Adrenal gland (tissue), 12 donors: ENCODE data around the gene IER3IP1. TPM values are rescaled to one million over a fixed set of nuclear protein-coding genes. Genes with fewer than 3 reads are reported as not detected.
"Not testable (repeated sequence)": the region's sequence is repeated elsewhere in the genome, so short reads cannot be mapped to it uniquely, and the experiment has no call there.

Source experiments
- DNase-seq, 7 donors: peaks; one replicate each; pipeline ENCODE4 v3.0.0-alpha.2; 2019 to 2020
- H3K27ac ChIP-seq, 5 donors: fragments of 200-600 bp; sonication (generic) in 4 of 5; 1 replicate in 3 of 5; 2 replicates in 2 of 5; pipeline versions ENCODE4 v1.5.1 to v1.8.0; 2016 to 2020; ENCODE audit warnings: mild to moderate bottlenecking in 1 of 5
- H3K27me3 ChIP-seq: fragments of 200-600 bp; 2 replicates; pipeline ENCODE4 v1.8.0; 2021
- H3K36me3 ChIP-seq, 2 donors: fragments of 200-600 bp; replicated peaks in 1 of 2; 1 replicate in 1 of 2; 2 replicates in 1 of 2; pipeline versions ENCODE4 v1.5.1 to v1.8.0; 2018 to 2022
- H3K4me1 ChIP-seq, 2 donors: fragments of 200-600 bp; replicated peaks in 1 of 2; 1 replicate in 1 of 2; 2 replicates in 1 of 2; pipeline versions ENCODE4 v1.5.1 to v1.8.0; 2018 to 2021
- H3K4me3 ChIP-seq, 4 donors: fragments of 200-600 bp; sonication (generic) in 3 of 4; one replicate each; pipeline ENCODE4 v1.5.1; 2016 to 2018
- H3K9me3 ChIP-seq, 3 donors: fragments of 200-600 bp; sonication (generic) in 1 of 3; replicated peaks in 1 of 3; 1 replicate in 2 of 3; 2 replicates in 1 of 3; pipeline versions ENCODE4 v1.5.1 to v1.8.0; 2016 to 2021
- CTCF ChIP-seq, 6 experiments: fragments of 450-650 bp in 4 of 6; fragments of 200-600 bp in 2 of 6; sonication (generic) in 1 of 6; IDR thresholded peaks; 1 replicate in 5 of 6; 2 replicates in 1 of 6; pipeline versions ENCODE4 v1.5.1 to v1.8.0; 2016 to 2021; ENCODE audit warnings: antibody characterized with exemption in 6 of 6, mild to moderate bottlenecking in 2 of 6, moderate library complexity in 1 of 6
- POLR2A ChIP-seq, 2 donors: fragments of 450-650 bp; IDR thresholded peaks; one replicate each; pipeline ENCODE4 v1.6.1; 2017; ENCODE audit warnings: antibody characterized with exemption in 2 of 2, mild to moderate bottlenecking in 2 of 2, moderate library complexity in 1 of 2
- WGBS, 4 donors: extraction: QIAGEN DNeasy Blood & Tissue Kit in 2 of 4; methylation state at CpG; one replicate each; pipeline versions ENCODE4 v1.1.5 to v1.1.7; 2013 to 2017; 5-methylcytosine and 5-hydroxymethylcytosine counted together
- intact Hi-C, 2 donors: fragments of 100-400 bp; cut with DNase I; formaldehyde crosslinking; loops; one replicate each; pipeline versions ENCODE4 v1.14.1 to v1.15.0; 2022 to 2023
- polyA plus RNA-seq, 3 donors: library from polyadenylated mRNA; stranded (reverse); fragments of 200-250 nt in 2 of 3; fragments of 350-450 nt in 1 of 3; fragmentation: Illumina TruSeq in 1 of 3; extraction: RNeasy Lipid Tissue Mini Kit (QIAGEN cat#74804) in 1 of 3; gene quantifications; one replicate each; pipeline ENCODE4 v1.2.3, GENCODE V29; 2013 to 2014
- total RNA-seq, 9 donors: library from RNA; depleted of rRNA in 4 of 9; stranded (reverse); fragments of >200 nt in 4 of 9; fragments of 120-200 nt in 1 of 9; fragmentation: NEBNext Ultra II Directional in 1 of 9; extraction: Animal tissue kit (Norgen Biotek cat#: 25700) in 1 of 9; gene quantifications; one replicate each; pipeline versions ENCODE4 v1.1.0 to v1.2.4, GENCODE V29; 2013 to 2023
- donor health status: healthy with polysubstance abuse.
- donor health status: Bipolar disorder and iron deficiency.
- donor health status: DM: yes; HTN: yes; CAD: no.
- donor health status: DM: no; HTN: no; CAD: no.
- donor health status: DM: no; HTN: no; CAD: no.
- donor health status: DM: yes; HTN: yes; CAD: no.

The IER3IP1 gene
- total and polyA plus RNA-seq, 12 donors = 5.7 to 34.5 (median 12.9) TPM

- TF ChIP-seq CTCF (IDR thresholded peaks at IDR 0.05) (no peak), POLR2A (IDR thresholded peaks at IDR 0.05) (no peak)
- no peak overlapping the region for H3K4me3 ChIP-seq
- intact Hi-C loops = loop anchor here in 1 of 2 donors (10.0 kb wide), 1 partner anchor 102 kb away; no protein-coding TSS in a partner anchor
- no peaks in the 10 kb centered on the region for H3K4me1 ChIP-seq
- DNase-seq = no peak
- WGBS, 4 donors = 52 to 66% (median 56%) methylated on average over 2 of the region's 2 CpGs
- H3K36me3 ChIP-seq = no peaks in the 10 kb centered on the region
- H3K27ac ChIP-seq = no peak overlapping the region
- H3K27me3 ChIP-seq = peaks cover 18% of the 10 kb centered on the region
- no peaks in the 10 kb centered on the region for H3K9me3 ChIP-seq
Observed at GRCh38 chr18:47206945-47207637, 30.9 kb upstream of the IER3IP1 start.

GRCh38 chr18:47204908-47205522, 28.9 kb upstream of the IER3IP1 start:
- no peak overlapping the region for H3K27ac ChIP-seq
- H3K4me1 ChIP-seq = no peaks in the 10 kb centered on the region
- no peaks in the 10 kb centered on the region for H3K36me3 ChIP-seq
- WGBS, 4 donors = 35 to 51% (median 48%) methylated on average over 3 of the region's 3 CpGs
- H3K9me3 ChIP-seq = no peaks in the 10 kb centered on the region
- TF ChIP-seq POLR2A (IDR thresholded peaks at IDR 0.05) = no peak
- TF ChIP-seq CTCF (IDR thresholded peaks at IDR 0.05) = peak; percentile 78 to 91 (median 86)
- DNase-seq = peak; percentile 26 to 72 (median 43)
- intact Hi-C loops = loop anchor here (2.0 to 10.0 kb wide), 3 partner anchors 100 to 153 kb away; no protein-coding TSS in a partner anchor
- H3K27me3 ChIP-seq = peaks cover 9% of the 10 kb centered on the region
- no peak overlapping the region for H3K4me3 ChIP-seq

GRCh38 chr18:47203626-47204464, 27.7 kb upstream of the IER3IP1 start:
- Histone ChIP-seq H3K36me3 (no peaks in the 10 kb centered on the region), H3K27me3 (peaks cover 9% of the 10 kb centered on the region), H3K4me1 (no peaks in the 10 kb centered on the region), H3K9me3 (no peaks in the 10 kb centered on the region), H3K27ac (no peak overlapping the region), H3K4me3 (no peak overlapping the region)
- WGBS, 4 donors = 54 to 58% (median 57%) methylated on average over 3 of the region's 3 CpGs
- no peak for DNase-seq
- intact Hi-C loops = loop anchor here (2.0 to 10.0 kb wide), 3 partner anchors 99 to 152 kb away; no protein-coding TSS in a partner anchor
- no peak for TF ChIP-seq POLR2A (IDR thresholded peaks at IDR 0.05)
- TF ChIP-seq CTCF (IDR thresholded peaks at IDR 0.05) = no peak

- H3K27ac ChIP-seq, H3K4me3 ChIP-seq, DNase-seq, intact Hi-C loops, H3K27me3 ChIP-seq, H3K9me3 ChIP-seq, H3K4me1 ChIP-seq, H3K36me3 ChIP-seq: not testable (repeated sequence)
- 71 to 76% (median 75%) methylated on average over 3 of the region's 3 CpGs for WGBS, 4 donors
Observed at GRCh38 chr18:47195961-47196360, 19.8 kb upstream of the IER3IP1 start.
